Endometrial microvascular endothelial cells (primary cell): Measurements from ENCODE around the gene ARSI. TPM values are rescaled to one million over a fixed set of nuclear protein-coding genes. Genes with fewer than 3 reads are reported as not detected.

Experiments
- in situ Hi-C: cut with HindIII; loops from 2 replicates; pipeline ENCODE4 v1.10.0; 2017; ENCODE audit warnings: low sequenced_read_pairs, low pct_unique_long_range_greater_than_20kb; ENCODE audit errors: inconsistent ontology term
- total RNA-seq: library from RNA; depleted of rRNA; stranded (reverse); fragments of >200 nt; gene quantifications from one replicate; pipeline ENCODE4 v1.2.3, GENCODE V29; 2015; ENCODE audit errors: inconsistent ontology term

ARSI gene
- total RNA-seq: 0.28 TPM

DNA sequence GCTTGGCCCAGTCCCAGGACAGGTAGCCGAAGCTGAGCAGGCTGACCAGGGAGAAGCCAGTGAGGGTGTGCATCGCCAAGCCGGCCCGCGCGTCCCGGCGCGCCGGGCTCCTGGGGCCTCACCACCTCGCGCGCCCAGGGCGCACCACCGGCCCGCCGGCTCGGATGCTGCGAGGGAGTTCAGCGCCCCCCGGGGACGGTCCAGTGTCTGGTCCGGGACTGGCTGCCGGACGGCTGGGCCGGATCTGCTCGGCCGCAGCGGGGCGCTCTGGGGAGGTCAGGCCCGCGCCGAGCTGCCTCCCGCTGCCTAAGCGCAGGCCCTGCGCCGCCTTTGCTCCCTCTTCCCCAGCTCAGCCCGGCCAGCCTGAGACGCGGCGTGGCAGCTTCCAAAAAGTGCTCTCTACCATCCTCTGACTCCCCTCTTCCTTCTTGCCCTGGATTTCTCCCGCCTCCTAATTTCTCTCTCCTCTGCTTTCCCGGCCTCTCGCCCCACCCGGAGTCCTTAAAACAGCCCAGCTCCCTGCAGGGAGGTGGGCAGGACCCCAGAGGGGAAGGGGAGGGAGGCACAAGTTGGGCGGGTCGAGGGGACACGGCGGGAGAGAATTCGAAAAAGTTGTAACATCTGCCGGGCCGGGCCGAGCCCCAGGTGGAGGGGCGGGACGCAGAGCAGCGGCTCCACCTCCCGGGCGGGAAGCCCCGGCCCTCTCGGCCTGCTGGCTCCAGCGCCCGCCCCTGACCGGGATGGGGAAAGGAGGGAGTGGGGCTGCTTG, at the start of gene ARSI:
Gene ARSI (minus strand): TSS at position 605 of the 769 bp plus-strand sequence. CDS start 532 bp downstream, at position 73.
- in situ Hi-C loops: loop anchor here (25.0 kb wide), 1 partner anchor 360 kb away; the partner anchor contains the start of gene MYOZ3

DNA sequence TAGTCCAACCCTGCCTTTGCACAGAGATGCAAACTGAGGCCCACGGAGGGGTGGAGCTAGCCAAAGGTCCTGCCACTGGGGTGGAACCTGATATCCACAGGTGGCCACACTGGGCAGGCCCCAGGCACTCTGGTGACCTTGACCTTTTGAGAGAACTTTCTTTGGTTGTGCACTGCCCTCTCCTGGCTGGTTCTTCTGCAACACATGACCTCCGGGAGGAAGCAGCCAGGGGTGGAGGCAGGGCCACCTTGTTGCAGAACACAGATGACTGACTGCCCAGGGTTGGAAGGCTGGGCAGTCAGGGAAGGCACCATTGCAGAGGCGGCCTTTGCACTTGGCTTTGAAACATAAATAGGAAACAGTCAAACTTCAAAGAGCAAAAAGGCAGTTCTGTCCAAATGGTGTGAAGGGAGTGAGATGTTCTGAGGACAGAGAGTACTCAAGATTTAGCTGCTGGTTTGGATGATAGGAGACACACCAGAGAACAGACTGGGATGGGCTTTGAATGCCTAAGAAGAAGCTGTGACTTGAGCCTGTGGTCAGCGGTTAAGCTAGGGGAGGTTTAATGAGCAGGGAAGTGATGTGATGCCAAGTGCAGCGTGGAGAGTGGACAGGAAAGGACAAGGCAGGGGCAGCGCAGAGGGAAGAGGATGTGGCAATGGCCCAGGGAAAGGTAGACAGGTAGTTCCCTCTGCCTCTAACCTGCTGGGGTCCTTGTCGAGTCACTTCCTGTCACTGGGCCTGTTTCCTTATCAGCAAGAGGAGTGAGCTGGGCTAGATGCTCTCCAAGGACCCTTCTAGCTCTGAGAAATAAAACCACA, 48.0 kb upstream of the ARSI start:
- in situ Hi-C loops: no loop called here

DNA sequence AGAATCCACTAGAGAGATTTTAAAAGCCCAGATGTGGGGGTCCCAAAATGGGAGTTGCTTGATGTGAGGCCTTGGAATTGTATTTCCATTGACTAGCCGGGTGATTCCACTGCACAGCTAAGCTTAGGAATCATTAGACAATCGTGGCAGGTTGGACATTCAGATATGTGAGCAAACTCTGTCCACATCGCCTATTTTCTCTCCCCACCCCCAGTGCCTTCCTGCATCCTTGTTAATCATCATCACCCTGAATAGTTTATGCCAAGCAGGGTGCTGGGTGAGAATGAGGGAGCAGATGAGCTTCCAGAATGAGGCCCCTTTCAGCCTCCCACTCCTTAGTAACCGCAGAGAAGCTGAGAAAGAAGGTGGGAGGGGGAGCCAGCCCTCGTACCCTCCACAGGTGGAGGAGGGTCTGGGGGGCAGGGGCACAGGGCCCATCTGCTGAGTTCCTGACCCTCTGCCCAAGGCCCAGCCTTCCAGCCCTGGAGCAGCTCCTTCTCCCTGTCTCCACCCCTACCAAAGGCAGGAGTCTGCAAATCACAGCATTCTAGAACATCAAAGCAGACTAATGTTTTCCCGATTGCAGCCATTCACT, 47.1 kb upstream of the ARSI start:
- in situ Hi-C loops: no loop called here

DNA sequence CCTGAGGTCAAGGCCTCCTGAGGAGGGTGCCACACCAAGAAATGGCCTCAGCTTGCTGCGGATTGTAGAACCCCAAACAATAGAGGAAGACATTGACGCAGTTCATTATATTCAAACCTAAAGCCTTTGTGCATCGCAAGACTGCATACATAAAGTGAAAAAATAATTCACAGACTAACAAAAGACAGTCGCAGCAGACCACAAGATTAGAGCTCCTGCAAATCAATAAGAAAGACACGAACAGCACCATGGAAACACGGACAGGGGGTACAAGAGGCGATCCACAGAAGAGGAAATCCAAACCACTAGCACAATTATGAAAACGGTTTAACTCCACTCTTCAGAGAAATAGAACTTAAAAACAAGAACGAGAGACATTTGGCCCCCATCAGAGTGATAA, 44.7 kb upstream of the ARSI start:
- in situ Hi-C loops: no loop called here

DNA sequence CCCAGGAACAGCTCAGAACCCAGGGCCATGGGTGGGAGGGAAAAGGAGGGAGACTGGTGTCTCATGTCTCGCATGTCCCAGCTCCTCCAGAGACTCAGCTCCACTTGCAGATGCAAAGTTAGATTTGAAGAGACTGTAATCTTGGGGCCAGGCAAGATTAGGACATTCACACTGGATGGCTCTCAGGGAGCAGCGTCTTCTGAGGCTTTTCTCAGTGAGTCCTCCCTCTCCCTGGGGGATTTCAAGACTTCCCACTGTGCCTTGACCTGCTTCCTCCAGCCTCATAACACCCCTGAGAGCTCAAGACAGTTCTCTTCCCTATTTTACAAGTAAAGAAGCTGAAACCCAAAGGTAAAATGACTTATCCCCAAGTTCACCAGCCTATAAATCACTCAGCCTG, 44.3 kb upstream of the ARSI start:
- in situ Hi-C loops: no loop called here

DNA sequence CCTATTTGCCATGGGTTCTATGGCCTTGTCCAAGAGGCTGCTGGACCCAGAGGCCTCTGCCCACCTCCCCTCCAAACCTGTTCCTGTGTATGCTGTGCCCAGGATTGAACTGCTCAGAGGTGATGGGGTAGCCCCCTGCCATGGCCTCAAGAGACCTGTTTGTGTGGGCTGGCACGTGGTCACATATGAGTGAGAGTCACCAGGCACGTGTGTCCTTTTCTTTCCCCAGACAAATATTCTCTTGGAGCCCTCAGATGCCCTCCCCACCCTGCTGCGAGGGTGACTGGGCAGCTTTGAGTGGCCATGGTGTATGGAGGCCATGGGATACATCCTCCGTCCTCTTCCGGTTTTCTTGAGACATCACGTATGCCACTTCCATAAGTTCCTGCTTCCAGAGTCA, 43.9 kb upstream of the ARSI start:
- in situ Hi-C loops: no loop called here

DNA sequence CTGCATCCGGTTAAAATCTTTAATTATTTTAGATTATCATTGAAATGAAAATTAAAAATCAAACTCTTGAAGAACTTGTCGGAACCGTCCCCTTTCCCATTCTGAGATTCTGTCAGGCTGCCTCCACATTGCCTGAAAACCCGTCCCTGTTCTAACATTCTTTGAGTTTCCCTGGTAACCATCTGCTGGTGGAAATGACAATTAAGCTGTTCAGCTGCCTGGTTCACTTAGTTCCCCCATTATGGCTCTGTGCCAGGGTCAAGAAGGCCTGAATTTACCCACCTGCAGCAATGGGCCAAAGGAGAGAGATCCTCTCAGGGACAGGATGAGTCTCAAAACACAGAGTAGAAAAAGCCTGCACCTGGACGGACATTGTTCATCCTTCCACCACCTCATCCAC, 43.0 kb upstream of the ARSI start:
- in situ Hi-C loops: no loop called here

DNA sequence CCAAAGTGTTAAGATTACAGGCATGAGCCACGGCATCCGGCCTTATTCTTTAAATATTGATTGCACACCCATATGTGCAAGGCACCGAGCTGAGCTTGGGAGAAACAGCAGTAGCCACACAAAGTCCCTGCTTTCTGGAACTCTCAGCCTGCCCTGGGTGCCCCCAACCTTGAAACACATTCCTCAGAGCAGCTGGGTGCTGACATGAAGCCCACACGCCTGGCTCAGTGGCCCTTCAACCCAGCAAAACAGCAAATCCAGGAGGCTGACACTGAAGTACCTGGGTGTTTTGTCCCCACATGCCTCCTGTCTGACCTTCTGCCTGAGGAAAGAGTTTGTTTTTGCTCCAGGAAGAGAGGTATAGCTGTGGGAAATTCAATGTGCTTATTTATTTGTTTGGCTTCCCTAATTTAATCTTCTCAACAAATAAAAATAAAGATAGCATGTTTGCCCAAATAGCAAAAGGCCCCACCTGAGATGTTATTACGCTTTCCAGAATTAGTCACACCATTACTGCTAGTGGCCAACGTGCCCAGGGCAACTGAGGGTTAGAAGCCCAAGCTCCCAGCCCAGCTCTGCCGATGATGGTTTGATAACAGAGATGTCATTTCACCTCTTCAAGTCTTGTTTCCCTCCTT, 41.4 kb upstream of the ARSI start:
- in situ Hi-C loops: no loop called here

DNA sequence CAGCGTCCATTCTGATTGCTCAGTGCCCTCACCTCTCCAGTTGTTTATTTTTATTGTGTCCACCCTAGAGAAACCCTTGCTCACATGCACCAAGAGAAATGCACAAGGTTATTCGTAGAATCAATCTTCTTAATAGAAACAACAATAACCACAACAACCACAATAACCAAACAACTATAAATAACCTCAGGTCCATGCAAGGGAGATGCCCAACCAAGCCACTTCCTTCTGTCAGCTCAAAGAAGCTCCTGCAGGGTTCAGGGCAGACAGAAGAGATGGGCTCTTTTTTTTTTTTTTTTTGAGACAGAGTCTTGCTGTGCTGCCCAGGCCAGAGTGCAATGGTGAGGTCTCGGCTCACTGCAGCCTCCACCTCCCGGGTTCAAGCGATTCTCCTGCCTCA, 39.9 kb upstream of the ARSI start:
- in situ Hi-C loops: no loop called here

DNA sequence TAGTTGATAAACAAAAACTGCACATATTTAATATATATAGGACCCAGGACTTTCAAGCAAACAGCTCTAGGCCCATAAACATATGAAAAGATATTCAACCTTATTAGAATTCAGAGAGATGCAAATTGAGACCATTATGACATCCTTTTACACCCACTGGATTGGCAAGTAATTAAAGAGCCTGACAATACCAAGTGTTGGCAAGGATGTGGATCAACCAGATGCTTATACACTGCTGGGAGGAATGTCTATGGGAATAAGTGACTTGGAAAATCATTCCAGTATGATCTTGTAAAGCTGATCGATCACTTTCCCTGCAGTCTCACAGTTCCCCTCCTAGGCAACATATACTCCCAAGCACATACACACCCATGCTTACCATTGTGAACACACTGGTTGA, 39.3 kb upstream of the ARSI start:
- in situ Hi-C loops: no loop called here

DNA sequence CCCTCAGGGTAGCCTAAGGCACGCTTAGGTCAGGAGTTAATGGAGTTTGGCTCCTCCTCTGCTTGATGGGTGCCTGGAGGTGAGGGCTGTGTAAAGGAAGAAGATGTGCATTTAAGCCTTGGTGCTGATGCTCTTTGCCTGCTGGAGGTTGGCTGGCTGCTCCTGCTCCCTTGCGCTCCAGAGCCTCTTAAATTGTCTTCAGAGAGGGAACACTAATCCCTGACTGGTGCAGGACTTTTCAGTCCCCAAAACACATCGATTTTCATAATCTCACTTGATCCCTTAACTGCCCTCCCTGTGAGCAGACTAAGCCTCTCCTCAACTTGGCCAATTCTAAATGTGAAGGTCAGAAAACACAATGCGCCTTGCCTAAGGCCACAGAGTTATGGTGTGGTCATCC, 38.6 kb upstream of the ARSI start:
- in situ Hi-C loops: no loop called here

DNA sequence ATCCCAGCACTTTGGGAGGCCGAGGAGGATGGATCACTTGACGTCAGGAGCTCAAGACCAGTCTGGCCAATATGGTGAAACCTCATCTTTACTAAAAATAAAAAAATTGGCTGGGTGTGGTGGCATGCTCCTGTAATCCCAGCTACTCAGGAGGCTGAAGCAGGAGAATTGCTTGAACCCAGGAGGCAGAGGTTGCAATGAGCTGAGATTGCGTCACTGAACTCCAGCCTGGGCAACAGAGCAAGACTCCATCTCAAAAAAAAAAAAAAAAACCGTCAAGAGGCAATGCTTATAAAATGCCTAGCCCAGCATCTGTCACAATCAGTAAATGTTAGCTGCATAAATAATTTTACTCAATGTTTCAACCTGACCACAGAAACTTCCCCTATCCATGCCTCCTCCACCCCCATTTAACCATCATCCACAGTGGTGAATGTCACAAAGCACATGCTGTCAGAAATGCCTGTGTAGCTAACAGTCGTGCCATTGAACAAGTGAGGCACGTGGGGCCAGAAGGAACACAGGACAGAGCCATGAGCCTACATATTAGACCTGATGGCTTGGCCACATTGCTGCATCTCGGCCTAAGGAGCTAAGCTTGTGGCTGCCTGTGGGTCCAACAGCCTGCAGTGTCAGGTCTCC, 38.0 kb upstream of the ARSI start:
- in situ Hi-C loops: no loop called here

DNA sequence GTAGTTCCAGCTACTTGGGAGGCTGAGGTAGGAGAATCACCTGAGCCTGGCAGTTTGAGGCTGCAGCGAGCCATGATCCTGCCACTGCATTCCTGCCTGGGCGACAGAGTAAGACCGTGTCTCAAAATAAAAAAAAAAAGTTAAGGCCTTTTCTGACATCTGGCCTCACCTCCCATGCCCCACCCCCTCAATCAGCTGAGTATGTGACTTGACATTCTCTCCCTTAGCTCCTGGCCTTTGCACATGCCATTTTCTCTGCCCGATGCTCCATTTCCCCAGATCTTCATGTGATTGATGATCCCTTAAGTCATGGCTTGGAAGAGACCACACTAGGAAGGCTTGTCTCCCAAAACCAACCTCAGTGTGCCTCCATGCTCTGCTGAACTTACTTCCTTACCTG, 37.1 kb upstream of the ARSI start:
- in situ Hi-C loops: no loop called here

DNA sequence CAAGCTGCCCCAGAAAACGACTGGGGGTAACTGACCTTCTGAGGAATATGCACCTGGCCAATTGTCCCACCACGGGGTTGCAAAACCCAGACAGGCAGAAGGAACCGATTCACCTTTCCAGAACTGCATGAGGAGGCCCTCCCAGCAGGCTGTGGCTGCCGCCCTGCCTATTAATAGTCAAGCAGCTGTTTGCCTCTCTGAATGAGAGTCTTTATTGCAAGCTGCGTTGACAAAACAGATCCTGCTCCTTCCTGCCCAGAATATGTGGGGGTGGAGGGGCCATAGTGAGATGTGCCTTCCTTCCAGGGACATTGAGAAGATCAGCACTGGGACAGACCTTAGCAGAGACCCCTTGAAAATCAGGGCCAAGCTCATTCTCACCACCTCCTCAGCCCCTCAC, 36.5 kb upstream of the ARSI start:
- in situ Hi-C loops: no loop called here

DNA sequence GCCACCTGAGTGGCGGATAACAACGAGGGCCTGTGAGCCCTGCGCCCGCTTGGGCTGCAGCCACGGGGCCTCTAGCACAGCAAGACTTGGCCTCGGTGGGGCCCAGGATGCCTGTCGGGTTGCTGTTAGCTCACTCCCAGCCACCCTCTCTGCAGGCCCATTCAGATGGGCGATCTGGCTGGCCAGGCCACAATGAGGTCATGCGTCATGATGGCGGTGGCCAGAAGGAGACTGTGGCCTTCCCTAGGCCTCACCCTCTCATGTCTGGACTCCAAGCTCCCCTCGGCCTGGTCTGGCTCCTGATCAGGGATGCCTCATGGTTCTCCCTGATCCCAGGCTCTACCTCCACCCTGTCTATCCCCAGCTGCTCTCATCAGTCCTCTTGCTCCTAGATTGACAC, 35.8 kb upstream of the ARSI start:
- in situ Hi-C loops: no loop called here

DNA sequence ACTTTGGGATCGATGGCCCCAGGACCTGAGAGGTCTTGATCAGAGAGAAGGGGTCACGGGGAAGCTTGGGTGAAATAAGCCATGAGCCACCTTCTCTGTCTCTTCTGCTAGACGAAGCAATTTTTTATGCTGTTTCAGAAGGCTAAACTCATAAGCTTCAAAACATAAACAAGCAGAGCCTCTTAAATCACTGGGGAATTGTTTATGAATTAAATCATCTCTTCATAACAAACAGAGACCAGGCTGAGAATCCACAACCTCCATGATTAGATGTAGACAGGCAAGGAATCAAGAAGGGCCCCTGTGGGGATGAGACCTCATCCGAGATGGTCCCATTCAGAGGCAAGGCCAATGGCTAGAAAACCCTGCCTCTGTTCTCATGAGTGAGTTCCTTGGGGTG, 33.1 kb upstream of the ARSI start:
- in situ Hi-C loops: no loop called here

DNA sequence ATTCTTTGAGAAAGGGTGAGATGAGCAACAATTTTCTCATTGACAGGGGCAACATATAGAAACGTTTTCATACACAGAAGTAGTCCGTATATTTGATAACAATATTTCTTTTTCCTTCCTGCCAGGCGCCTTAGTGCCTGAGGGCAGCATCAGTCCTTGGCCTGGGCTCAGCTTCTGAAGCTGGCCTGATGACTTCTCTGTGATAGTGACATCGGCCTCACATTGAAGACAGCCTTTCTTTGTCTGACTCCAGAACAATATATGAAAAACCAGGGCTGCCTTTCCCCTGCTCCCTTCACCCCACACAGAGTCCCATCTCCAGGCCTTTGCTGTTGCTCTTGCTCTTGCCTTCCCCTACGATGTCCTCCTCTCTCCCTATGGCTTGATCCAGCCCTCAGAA, 30.7 kb upstream of the ARSI start:
- in situ Hi-C loops: no loop called here

DNA sequence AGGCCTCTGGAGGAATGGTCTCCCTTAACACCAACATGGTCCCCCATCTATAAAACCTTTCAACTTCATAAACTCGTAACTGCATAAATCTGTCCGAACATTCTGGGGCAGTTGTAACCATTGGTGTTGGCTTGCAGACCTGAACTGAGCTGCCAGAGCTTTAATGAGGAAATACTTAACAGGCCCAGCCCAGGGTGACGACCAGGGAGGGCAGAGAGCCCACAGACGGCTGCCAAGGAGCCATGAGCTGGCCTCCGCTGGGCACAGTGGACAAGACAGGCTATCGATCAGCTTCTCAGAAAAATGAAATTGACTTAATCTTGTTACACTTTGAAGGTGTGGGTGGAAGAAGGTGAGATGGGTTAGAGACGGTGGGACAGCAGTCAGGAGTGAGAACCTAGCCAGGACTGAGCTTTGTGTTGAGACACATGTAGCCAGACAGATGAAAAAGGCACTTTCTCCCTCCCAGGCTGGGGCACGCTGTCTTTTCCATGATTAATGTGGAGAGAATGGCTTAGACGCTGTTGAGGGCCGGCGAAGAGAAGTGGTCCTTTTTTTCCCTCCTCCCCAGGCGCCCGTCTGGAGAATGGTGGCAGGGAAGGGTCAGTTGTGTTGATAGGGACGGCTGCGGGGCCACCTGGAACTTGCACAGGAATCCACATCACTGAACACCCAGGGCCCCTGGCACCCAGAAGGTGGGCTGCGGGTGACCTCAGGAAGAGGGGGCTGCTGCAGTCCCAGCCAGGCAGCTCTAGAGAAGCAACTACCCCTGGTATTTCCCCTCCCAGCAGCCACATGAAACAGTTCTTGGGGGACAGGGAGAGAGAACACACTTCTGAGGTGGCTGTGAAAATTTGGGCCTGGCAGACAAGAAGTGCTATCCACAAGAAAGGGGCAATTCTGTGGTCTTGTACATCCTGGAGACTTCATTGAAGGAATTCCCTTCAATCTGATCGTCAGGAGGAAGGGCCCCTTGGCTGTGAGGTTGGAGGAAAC, 27.5 kb upstream of the ARSI start:
- in situ Hi-C loops: no loop called here
